ENCODE measurements around the gene CMSS1.

CMSS1 gene

GRCh38 chr3:100023595-100023994, 205.9 kb downstream of the CMSS1 start:
- no peak for ATAC-seq (replicated peaks)
- no peaks in the 10 kb centered on the region for H3K9me3 Mint-ChIP-seq
- peaks cover 2 to 3% of the 10 kb centered on the region in 2 donors for H3K4me1 Mint-ChIP-seq
- DNase-seq, result no peak
- no peak overlapping the region for H3K27ac Mint-ChIP-seq
- H3K36me3 Mint-ChIP-seq, result peaks cover 0 to 9% of the 10 kb centered on the region in 2 donors
- no peak overlapping the region for H3K4me3 Mint-ChIP-seq
- H3K27me3 Mint-ChIP-seq, result no peaks in the 10 kb centered on the region

DNA sequence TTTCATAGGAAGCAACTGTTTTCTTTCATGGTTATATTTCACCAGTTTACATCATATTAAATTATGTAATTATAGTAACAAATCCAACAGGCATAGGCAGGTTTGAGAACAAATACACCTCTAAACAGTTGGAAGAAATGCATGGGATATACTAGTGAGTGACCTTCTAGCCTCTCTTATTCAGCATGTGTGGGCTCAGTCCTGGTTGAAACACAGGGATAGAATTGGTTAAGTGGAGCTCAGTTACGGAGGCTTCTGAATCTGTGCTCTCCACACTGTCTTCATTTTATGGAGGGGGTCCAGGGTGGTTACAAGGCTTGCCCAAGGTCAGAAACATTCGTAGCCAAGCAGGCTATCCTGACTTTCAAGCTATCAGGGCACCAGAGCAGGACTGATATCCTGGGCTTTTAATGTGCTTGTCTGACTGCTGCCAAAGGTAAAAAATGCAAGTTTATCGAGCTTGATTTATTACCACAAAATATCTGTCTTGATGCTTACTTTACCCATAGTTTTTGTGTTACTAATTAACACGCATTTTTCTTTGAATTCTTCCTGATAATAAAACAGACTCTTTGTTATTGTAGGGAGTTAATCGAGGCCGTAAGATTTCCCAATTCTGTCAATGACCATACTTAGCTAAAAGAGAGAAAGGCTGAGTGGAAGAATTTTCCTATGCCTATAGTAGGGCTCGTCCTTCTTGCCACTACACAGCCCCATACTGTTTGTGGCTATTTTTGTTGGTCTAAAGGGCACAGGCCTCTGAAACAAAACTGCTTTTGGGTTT, 207.1 kb downstream of the CMSS1 start:
- H3K36me3 Mint-ChIP-seq, result peaks cover 0 to 3% of the 10 kb centered on the region in 2 donors
- DNase-seq (no peak), ATAC-seq (replicated peaks) (no peak)
- peaks cover 0 to 2% of the 10 kb centered on the region in 2 donors for H3K4me1 Mint-ChIP-seq
- H3K4me3 Mint-ChIP-seq, result no peak overlapping the region
- no peaks in the 10 kb centered on the region for H3K9me3 Mint-ChIP-seq
- no peaks in the 10 kb centered on the region for H3K27me3 Mint-ChIP-seq
- no peak overlapping the region for H3K27ac Mint-ChIP-seq

- Mint-ChIP-seq H3K27ac (no peak overlapping the region), H3K27me3 (no peaks in the 10 kb centered on the region), H3K9me3 (no peaks in the 10 kb centered on the region), H3K4me3 (no peak overlapping the region), H3K4me1 (peaks cover 2 to 19% of the 10 kb centered on the region in 2 donors), H3K36me3 (peaks cover 0 to 3% of the 10 kb centered on the region in 2 donors)
- DNase-seq (no peak), ATAC-seq (replicated peaks) (no peak)
These were observed 209.7 kb downstream of the CMSS1 start for GRCh38 chr3:100027321-100027720.

GRCh38 chr3:100029052-100029451, 211.4 kb downstream of the CMSS1 start:
- peaks cover 2 to 19% of the 10 kb centered on the region in 2 donors for H3K4me1 Mint-ChIP-seq
- no peaks in the 10 kb centered on the region for H3K27me3 Mint-ChIP-seq
- DNase-seq (no peak), ATAC-seq (replicated peaks) (no peak)
- no peak overlapping the region for H3K4me3 Mint-ChIP-seq
- peaks cover 5 to 12% of the 10 kb centered on the region in 2 donors for H3K36me3 Mint-ChIP-seq
- H3K9me3 Mint-ChIP-seq, result no peaks in the 10 kb centered on the region
- H3K27ac Mint-ChIP-seq, result no peak overlapping the region

GRCh38 chr3:100029689-100030088, 212.0 kb downstream of the CMSS1 start:
- Mint-ChIP-seq H3K36me3 (peaks cover 5 to 12% of the 10 kb centered on the region in 2 donors), H3K4me1 (peaks cover 2 to 19% of the 10 kb centered on the region in 2 donors), H3K4me3 (no peak overlapping the region), H3K27me3 (no peaks in the 10 kb centered on the region), H3K9me3 (no peaks in the 10 kb centered on the region), H3K27ac (no peak overlapping the region)
- peak; percentile 19 to 38 for ATAC-seq (replicated peaks)
- DNase-seq, result no peak

GRCh38 chr3:100030346-100030745, 212.7 kb downstream of the CMSS1 start:
- no peak overlapping the region for H3K4me3 Mint-ChIP-seq
- H3K9me3 Mint-ChIP-seq, result no peaks in the 10 kb centered on the region
- DNase-seq (no peak), ATAC-seq (replicated peaks) (peak; percentile 80 to 88)
- H3K27ac Mint-ChIP-seq, result no peak overlapping the region
- H3K27me3 Mint-ChIP-seq, result no peaks in the 10 kb centered on the region
- peaks cover 2 to 19% of the 10 kb centered on the region in 2 donors for H3K4me1 Mint-ChIP-seq
- peaks cover 5 to 12% of the 10 kb centered on the region in 2 donors for H3K36me3 Mint-ChIP-seq

DNA sequence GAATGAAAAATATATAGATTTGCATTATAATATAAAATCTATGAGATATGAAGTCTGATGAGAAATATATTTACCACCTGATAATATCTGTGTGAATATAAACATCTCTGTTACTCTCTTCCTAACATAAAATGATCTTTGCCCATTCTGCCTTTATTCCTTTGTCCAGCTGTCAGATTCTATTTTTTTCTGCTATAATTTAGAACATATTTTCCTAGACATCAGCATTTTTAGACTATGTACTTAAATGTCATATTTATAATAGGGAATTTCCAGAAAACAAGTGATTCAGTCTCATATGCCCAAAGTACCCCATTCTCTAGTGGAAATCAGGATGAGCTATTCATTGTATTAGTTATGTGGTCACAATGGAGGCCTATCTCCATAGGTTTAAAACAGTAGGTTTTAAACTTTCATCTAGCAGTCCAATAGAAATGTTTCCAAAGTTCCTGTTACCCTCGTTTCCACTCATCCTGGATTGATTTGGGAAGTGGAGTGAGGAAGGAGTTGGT, 213.3 kb downstream of the CMSS1 start:
- no peaks in the 10 kb centered on the region for H3K9me3 Mint-ChIP-seq
- no peak for DNase-seq
- H3K36me3 Mint-ChIP-seq, result peaks cover 5 to 12% of the 10 kb centered on the region in 2 donors
- H3K4me3 Mint-ChIP-seq, result no peak overlapping the region
- H3K27ac Mint-ChIP-seq, result no peak overlapping the region
- no peak for ATAC-seq (replicated peaks)
- H3K4me1 Mint-ChIP-seq, result peaks cover 2 to 19% of the 10 kb centered on the region in 2 donors
- H3K27me3 Mint-ChIP-seq, result no peaks in the 10 kb centered on the region

DNA sequence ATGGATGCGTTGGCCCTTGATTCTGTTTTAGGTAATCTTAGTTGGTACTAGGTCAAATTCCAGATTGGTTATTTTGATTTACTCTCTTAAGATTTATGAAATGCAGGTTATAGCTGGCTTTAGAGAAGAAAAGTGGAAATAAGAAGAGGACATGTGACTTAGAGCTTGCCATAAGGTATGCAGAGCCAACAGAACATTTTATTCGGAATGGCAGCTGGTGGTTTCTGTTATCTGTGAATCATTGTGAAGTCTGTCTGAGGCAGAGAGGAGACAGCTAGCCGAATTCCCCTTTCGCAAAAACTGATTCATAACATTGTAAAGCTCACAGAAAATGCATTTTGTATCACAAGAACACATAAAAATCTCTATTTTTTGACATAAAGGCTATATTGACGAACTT, 214.6 kb downstream of the CMSS1 start:
- ATAC-seq (replicated peaks), result peak in 1 of 2 donors; percentile 53
- H3K27ac Mint-ChIP-seq, result no peak overlapping the region
- no peaks in the 10 kb centered on the region for H3K9me3 Mint-ChIP-seq
- H3K27me3 Mint-ChIP-seq, result no peaks in the 10 kb centered on the region
- H3K4me1 Mint-ChIP-seq, result peaks cover 2 to 19% of the 10 kb centered on the region in 2 donors
- H3K36me3 Mint-ChIP-seq, result peaks cover 5 to 12% of the 10 kb centered on the region in 2 donors
- no peak for DNase-seq
- H3K4me3 Mint-ChIP-seq, result no peak overlapping the region

GRCh38 chr3:100033184-100033583, 215.5 kb downstream of the CMSS1 start:
- DNase-seq (no peak), ATAC-seq (replicated peaks) (no peak)
- Mint-ChIP-seq H3K4me3 (no peak overlapping the region), H3K27ac (no peak overlapping the region), H3K36me3 (peaks cover 5 to 12% of the 10 kb centered on the region in 2 donors), H3K27me3 (no peaks in the 10 kb centered on the region), H3K9me3 (no peaks in the 10 kb centered on the region), H3K4me1 (peaks cover 2 to 19% of the 10 kb centered on the region in 2 donors)

DNA sequence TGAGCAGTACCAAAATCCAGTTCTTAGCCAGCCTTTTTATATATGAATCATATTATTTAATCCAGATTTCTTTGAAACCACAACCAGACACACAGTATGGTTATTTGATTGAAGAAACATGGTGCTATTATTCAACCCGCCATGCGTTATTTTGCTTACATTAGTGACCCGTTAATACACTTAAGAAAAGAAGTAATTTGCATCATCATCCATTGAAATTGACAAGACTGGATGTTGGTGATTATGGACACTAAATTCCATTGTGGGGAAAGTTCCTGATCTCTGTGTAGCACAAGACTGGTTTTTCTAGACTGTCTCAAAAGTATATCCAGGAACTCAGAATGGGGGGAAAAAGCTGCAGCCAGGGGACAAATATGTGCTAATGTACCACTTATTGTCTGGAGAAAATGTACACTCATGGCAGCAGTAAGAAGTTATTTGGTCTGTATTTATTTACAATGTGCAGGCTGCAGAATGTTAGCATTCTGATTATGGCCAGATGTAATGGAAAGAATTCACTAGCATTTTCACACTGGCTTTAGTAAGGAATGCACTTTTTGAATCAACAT, 216.3 kb downstream of the CMSS1 start:
- Mint-ChIP-seq H3K36me3 (peaks cover 5 to 12% of the 10 kb centered on the region in 2 donors), H3K27me3 (no peaks in the 10 kb centered on the region), H3K4me1 (peaks cover 2 to 19% of the 10 kb centered on the region in 2 donors), H3K9me3 (no peaks in the 10 kb centered on the region), H3K4me3 (no peak overlapping the region), H3K27ac (no peak overlapping the region)
- ATAC-seq (replicated peaks) (no peak), DNase-seq (no peak)

- ATAC-seq (replicated peaks) (no peak), DNase-seq (no peak)
- H3K4me3 Mint-ChIP-seq, result no peak overlapping the region
- no peaks in the 10 kb centered on the region for H3K9me3 Mint-ChIP-seq
- H3K27me3 Mint-ChIP-seq, result no peaks in the 10 kb centered on the region
- peaks cover 0 to 7% of the 10 kb centered on the region in 2 donors for H3K36me3 Mint-ChIP-seq
- peaks cover 23 to 35% of the 10 kb centered on the region in 2 donors for H3K4me1 Mint-ChIP-seq
- H3K27ac Mint-ChIP-seq, result no peak overlapping the region
These were observed 221.4 kb downstream of the CMSS1 start for GRCh38 chr3:100039075-100039474.

DNA sequence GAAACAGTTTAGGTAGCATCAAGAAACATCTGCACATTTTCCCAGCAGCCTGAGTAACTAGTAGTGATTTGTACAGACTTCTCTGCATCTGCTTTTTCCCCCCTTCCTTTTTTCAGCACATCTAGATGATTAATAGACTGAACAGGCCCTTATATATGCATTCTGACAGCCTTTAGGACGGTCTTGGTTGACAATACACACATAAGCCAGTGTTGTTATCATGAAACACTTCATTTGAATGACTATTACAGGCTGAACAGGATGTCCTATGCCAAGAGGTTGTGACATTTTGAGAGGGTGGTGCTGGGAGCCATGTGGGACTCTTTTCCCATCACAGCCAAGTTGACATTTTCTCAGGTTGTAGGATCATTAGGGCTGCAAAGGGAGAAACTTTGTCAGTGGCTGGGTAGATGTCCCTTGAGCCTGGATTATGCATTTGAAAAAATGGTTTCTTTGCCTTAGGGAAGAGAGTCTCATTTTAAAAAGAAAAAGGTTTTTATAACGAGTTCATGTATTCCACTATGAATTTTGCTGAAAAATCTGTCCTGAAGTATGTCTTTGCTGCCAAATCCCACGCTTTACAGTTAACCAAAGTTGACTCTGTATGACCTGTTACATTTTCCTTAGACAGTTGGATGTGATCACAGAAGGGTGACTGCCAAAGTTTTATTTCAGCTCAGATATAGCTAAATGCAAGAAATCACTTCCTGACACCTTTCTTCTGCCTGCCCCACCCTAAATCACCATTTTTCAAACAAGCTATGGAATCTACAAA, 223.0 kb downstream of the CMSS1 start:
- Mint-ChIP-seq H3K4me1 (peaks cover 33 to 46% of the 10 kb centered on the region in 2 donors), H3K36me3 (peaks cover 0 to 10% of the 10 kb centered on the region in 2 donors), H3K27me3 (no peaks in the 10 kb centered on the region), H3K4me3 (no peak overlapping the region), H3K9me3 (no peaks in the 10 kb centered on the region), H3K27ac (no peak overlapping the region)
- ATAC-seq (replicated peaks), result no peak
- DNase-seq, result no peak

- no peaks in the 10 kb centered on the region for H3K27me3 Mint-ChIP-seq
- no peak for DNase-seq
- H3K4me3 Mint-ChIP-seq, result no peak overlapping the region
- no peak overlapping the region for H3K27ac Mint-ChIP-seq
- H3K4me1 Mint-ChIP-seq, result peaks cover 38 to 53% of the 10 kb centered on the region in 2 donors
- H3K9me3 Mint-ChIP-seq, result no peaks in the 10 kb centered on the region
- H3K36me3 Mint-ChIP-seq, result peaks cover 0 to 10% of the 10 kb centered on the region in 2 donors
- no peak for ATAC-seq (replicated peaks)
These were observed 223.7 kb downstream of the CMSS1 start for GRCh38 chr3:100041328-100041749.

Measured in stimulated activated naive B cell treated with anti-CD40 and anti-IgM and Interleukin-4, amounts not matched to agents 10 μg/mL and 1 μg/mL and 100 μg/mL, for 72 hours (primary cell).